Liver (tissue), 9 donors: Measurements from ENCODE around the gene TP63. TPM values are rescaled to one million over a fixed set of nuclear protein-coding genes. Genes with fewer than 3 reads are reported as not detected.

Experiments
- DNase-seq: peaks from one replicate; pipeline ENCODE4 v3.0.0-alpha.2; 2017; ENCODE audit warnings: low spot score
- H3K27ac ChIP-seq, 2 donors: one replicate each; pipeline ENCODE4 v1.7.0; 2013; ENCODE audit warnings: inconsistent platforms in 2 of 2, low read length in 2 of 2, control low read depth in 1 of 2, low read depth in 1 of 2, mild to moderate bottlenecking in 1 of 2
- H3K27me3 ChIP-seq, 4 donors: one replicate each; pipeline versions ENCODE4 v1.6.1 to v1.7.0; 2013; ENCODE audit warnings: low read length in 3 of 4, inconsistent platforms in 1 of 4, mild to moderate bottlenecking in 1 of 4, moderate library complexity in 1 of 4; ENCODE audit not compliant: control insufficient read depth in 4 of 4, insufficient read depth in 4 of 4
- H3K36me3 ChIP-seq, 4 donors: one replicate each; pipeline versions ENCODE4 v1.6.1 to v1.7.0; 2013; ENCODE audit warnings: low read length in 3 of 4, mild to moderate bottlenecking in 3 of 4, low read depth in 1 of 4, moderate library complexity in 1 of 4; ENCODE audit not compliant: control insufficient read depth in 4 of 4, insufficient read depth in 3 of 4
- H3K4me1 ChIP-seq, 4 donors: one replicate each; pipeline versions ENCODE4 v1.6.1 to v1.7.0; 2013; ENCODE audit warnings: low read length in 3 of 4, mild to moderate bottlenecking in 3 of 4, moderate library complexity in 1 of 4; ENCODE audit not compliant: control insufficient read depth in 4 of 4, insufficient read depth in 4 of 4
- H3K4me3 ChIP-seq, 3 donors: one replicate each; pipeline versions ENCODE4 v1.6.1 to v1.7.0; 2013; ENCODE audit warnings: low read length in 3 of 3, control low read depth in 1 of 3, low read depth in 1 of 3, mild to moderate bottlenecking in 1 of 3
- H3K9ac ChIP-seq, 2 donors: one replicate each; pipeline ENCODE4 v1.7.0; 2013; ENCODE audit warnings: low read length in 2 of 2, mild to moderate bottlenecking in 2 of 2, moderate library complexity in 2 of 2, control low read depth in 1 of 2, low read depth in 1 of 2
- H3K9me3 ChIP-seq, 4 donors: one replicate each; pipeline versions ENCODE4 v1.6.1 to v1.7.0; 2013; ENCODE audit warnings: low read length in 3 of 4; ENCODE audit not compliant: control insufficient read depth in 4 of 4
- ATF3 ChIP-seq: IDR thresholded peaks from 2 replicates; pipeline ENCODE4 v1.6.1; 2016; ENCODE audit warnings: antibody characterized with exemption
- EGR1 ChIP-seq, 2 donors: IDR thresholded peaks; 2 replicates each; pipeline ENCODE4 v1.6.1; 2016 to 2018; ENCODE audit warnings: antibody characterized with exemption in 2 of 2, low read depth in 2 of 2
- FOXA1 ChIP-seq: IDR thresholded peaks from 2 replicates; pipeline ENCODE4 v1.6.1; 2016; ENCODE audit warnings: antibody characterized with exemption
- FOXA2 ChIP-seq: IDR thresholded peaks from 2 replicates; pipeline ENCODE4 v1.6.1; 2016; ENCODE audit warnings: antibody characterized with exemption
- GABPA ChIP-seq, 2 donors: IDR thresholded peaks in 1 of 2; conservative IDR thresholded peaks in 1 of 2; 2 replicates each; pipeline ENCODE4 v1.6.1; 2016; ENCODE audit warnings: antibody characterized with exemption in 2 of 2, mild to moderate bottlenecking in 1 of 2, moderate library complexity in 1 of 2
- HNF4G ChIP-seq: IDR thresholded peaks from 2 replicates; pipeline ENCODE4 v1.6.1; 2016; ENCODE audit warnings: antibody characterized with exemption
- JUND ChIP-seq, 2 donors: IDR thresholded peaks; 2 replicates each; pipeline ENCODE4 v1.6.1; 2016; ENCODE audit warnings: antibody characterized with exemption in 2 of 2
- NR2F2 ChIP-seq: IDR thresholded peaks from 2 replicates; pipeline ENCODE4 v1.6.1; 2016; ENCODE audit warnings: antibody characterized with exemption
- REST ChIP-seq: IDR thresholded peaks from 2 replicates; pipeline ENCODE4 v1.6.1; 2016; ENCODE audit warnings: antibody characterized with exemption, mild to moderate bottlenecking
- SP1 ChIP-seq: IDR thresholded peaks from 2 replicates; pipeline ENCODE4 v1.6.1; 2018; ENCODE audit warnings: antibody characterized with exemption, mild to moderate bottlenecking
- TAF1 ChIP-seq: conservative IDR thresholded peaks from 2 replicates; pipeline ENCODE4 v1.6.1; 2016; ENCODE audit warnings: antibody characterized with exemption, mild to moderate bottlenecking
- WGBS: extraction: QIAGEN DNeasy Blood & Tissue Kit; methylation state at CpG from one replicate; pipeline ENCODE4 v1.1.7; 2013; 5-methylcytosine and 5-hydroxymethylcytosine counted together
- polyA plus RNA-seq, 2 donors: library from polyadenylated mRNA; stranded (reverse) in 1 of 2; unstranded in 1 of 2; fragments of 200-250 nt in 1 of 2; fragments of >200 nt in 1 of 2; fragmentation: Nextera tagmentation in 1 of 2; extraction: Ambion mirVana in 1 of 2; gene quantifications; one replicate each; pipeline versions ENCODE4 v1.2.1 to v1.2.3, GENCODE V29; 2013 to 2015
- total RNA-seq, 2 donors: library from RNA; depleted of rRNA; stranded (reverse); fragments of >200 nt; gene quantifications; one replicate each; pipeline ENCODE4 v1.2.3, GENCODE V29; 2014
- donor health status: healthy.
- donor health status: healthy.
- donor health status: healthy.
- donor health status: healthy.
- donor health status: healthy.

Gene TP63
- total and polyA plus RNA-seq, 4 donors = under 0.01 to 0.08 (median 0.05) TPM; not detected in 1

GRCh38 chr3:189772584-189772983, 141.4 kb downstream of the TP63 start:
- Histone ChIP-seq H3K4me1 (peaks cover 0 to 3% (median 0%) of the 10 kb centered on the region in 4 donors), H3K9ac (no peak overlapping the region), H3K4me3 (no peak overlapping the region), H3K27me3 (no peaks in the 10 kb centered on the region), H3K27ac (no peak overlapping the region), H3K36me3 (no peaks in the 10 kb centered on the region), H3K9me3 (no peaks in the 10 kb centered on the region)
- TF ChIP-seq FOXA1 (no peak), SP1 (no peak), FOXA2 (no peak), EGR1 (IDR thresholded peaks at IDR 0.05; ENCODE audit: low read depth in 2 of 2) (no peak), JUND (IDR thresholded peaks at IDR 0.05) (no peak), NR2F2 (no peak)
- WGBS = 43% methylated on average over 2 of the region's 2 CpGs
- no peak for DNase-seq

GRCh38 chr3:189773056-189773455, 141.9 kb downstream of the TP63 start:
- Histone ChIP-seq H3K27ac (no peak overlapping the region), H3K9me3 (no peaks in the 10 kb centered on the region), H3K4me3 (no peak overlapping the region), H3K9ac (no peak overlapping the region), H3K4me1 (peaks cover 0 to 3% (median 0%) of the 10 kb centered on the region in 4 donors), H3K36me3 (no peaks in the 10 kb centered on the region), H3K27me3 (no peaks in the 10 kb centered on the region)
- DNase-seq = no peak
- TF ChIP-seq HNF4G = no peak
- no peak for TF ChIP-seq TAF1
- TF ChIP-seq ATF3 = no peak
- TF ChIP-seq SP1 = no peak
- TF ChIP-seq FOXA1 = no peak
- TF ChIP-seq GABPA (IDR thresholded peaks at IDR 0.05 in 1 of 2, conservative IDR thresholded peaks at IDR 0.05 in 1 of 2) = no peak
- no peak for TF ChIP-seq REST
- WGBS = 45% methylated on average over 5 of the region's 5 CpGs

GRCh38 chr3:189776149-189776824, 145.1 kb downstream of the TP63 start:
- no peak overlapping the region for H3K9ac ChIP-seq
- 62% methylated on average over 6 of the region's 6 CpGs for WGBS
- H3K27ac ChIP-seq = no peak overlapping the region

More at GRCh38 chr3:189776149-189776824, 145.1 kb downstream of the TP63 start:
- H3K9me3 ChIP-seq = no peaks in the 10 kb centered on the region
- H3K27me3 ChIP-seq = no peaks in the 10 kb centered on the region
- no peak for DNase-seq
- no peak for TF ChIP-seq GABPA (IDR thresholded peaks at IDR 0.05 in 1 of 2, conservative IDR thresholded peaks at IDR 0.05 in 1 of 2)
- H3K4me3 ChIP-seq = no peak overlapping the region
- peaks cover 0 to 3% (median 0%) of the 10 kb centered on the region in 4 donors for H3K4me1 ChIP-seq
- H3K36me3 ChIP-seq = no peaks in the 10 kb centered on the region
